Erythroblast (primary cell): ENCODE measurements around the gene RTN4IP1.
"Not testable (repeated sequence)": the region's sequence is repeated elsewhere in the genome, so short reads cannot be mapped to it uniquely, and the experiment has no call there.

Source experiments
- DNase-seq, 2 experiments: peaks; one replicate each; lab custom pipeline; 2025; lab: John Stamatoyannopoulos, UW
- GATA1 ChIP-seq: IDR thresholded peaks from 2 replicates; pipeline ENCODE4 v1.6.1; 2011; ENCODE audit warnings: low read depth, mild to moderate bottlenecking, control low read depth, low read length, moderate library complexity
- POLR2A ChIP-seq: IDR thresholded peaks from 2 replicates; pipeline ENCODE4 v1.6.1; 2011; ENCODE audit warnings: mild to moderate bottlenecking, low read length

Gene RTN4IP1

DNA sequence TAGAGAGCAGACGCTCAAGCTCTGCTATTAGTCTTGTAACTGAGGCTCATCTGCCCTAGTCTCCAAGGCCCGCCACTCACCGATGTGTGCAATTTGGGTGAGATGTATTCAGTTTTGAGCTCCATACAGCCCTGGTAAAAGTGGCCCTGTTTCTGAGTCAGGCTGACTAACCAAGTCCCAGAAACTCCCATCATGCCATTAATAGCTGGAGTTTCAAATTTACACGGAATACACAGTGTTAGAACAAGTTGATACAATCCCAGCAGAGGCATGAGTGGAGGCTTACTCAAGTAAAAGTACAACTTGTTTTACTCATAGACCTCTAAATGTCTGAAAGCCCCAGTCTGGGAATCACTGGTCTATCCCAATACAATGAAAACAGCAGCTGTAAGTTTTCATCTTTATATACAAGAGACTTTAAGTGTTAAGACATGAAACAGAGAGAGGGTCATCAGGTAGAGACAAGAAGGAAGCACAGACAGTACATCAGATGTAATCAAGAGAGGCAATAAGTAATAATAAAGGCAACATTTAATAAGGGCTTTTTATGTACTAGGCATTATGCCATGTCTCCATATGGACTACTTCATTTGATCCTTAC is 42.4 kb downstream of the RTN4IP1 start:
- no peak for TF ChIP-seq POLR2A
- TF ChIP-seq GATA1 = no peak
- DNase-seq = no peak

GRCh38 chr6:106581468-106581867 is 47.8 kb downstream of the RTN4IP1 start:
- no peak for DNase-seq
- no peak for TF ChIP-seq POLR2A
- TF ChIP-seq GATA1 = no peak

- no peak for DNase-seq
These were observed 50.0 kb downstream of the RTN4IP1 start for GRCh38 chr6:106579281-106579680.

DNA sequence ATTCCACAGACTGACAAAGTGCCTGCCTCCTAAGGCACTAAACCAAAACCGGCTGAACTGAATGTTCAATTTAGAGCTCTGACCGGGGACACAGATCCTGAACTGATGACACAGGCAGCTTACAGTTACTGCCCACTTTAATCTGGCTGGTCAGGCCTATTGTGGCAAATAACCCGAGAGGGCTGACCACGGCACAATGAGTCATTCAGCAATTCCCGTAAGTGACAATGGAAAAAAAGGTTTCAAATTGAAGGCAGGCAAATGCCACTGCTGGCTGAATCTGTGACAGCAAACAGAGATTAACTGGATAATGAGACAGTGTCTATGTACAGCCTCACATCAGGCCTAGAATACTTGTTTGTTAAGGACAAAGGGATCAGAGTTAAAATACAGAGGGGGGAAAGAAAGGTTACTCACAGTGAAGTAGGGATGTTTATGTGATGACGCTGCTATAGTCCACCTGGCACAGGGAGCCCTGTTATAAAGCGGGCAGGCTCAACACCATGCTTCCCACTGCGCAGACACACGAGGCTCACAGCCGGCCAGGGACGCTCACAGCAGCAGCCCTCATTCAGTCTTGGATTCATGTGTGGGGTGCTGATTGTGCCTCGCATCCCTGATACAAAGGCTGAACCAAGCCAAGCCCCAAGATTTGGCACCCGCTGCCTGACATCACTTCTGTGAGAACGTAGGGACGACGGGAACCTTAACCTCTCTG is 54.4 kb downstream of the RTN4IP1 start:
- no peak for DNase-seq
- TF ChIP-seq POLR2A = no peak
- TF ChIP-seq GATA1 = no peak

More at GRCh38 chr6:106579281-106579680, 50.0 kb downstream of the RTN4IP1 start:
- no peak for TF ChIP-seq GATA1
- no peak for TF ChIP-seq POLR2A

DNA sequence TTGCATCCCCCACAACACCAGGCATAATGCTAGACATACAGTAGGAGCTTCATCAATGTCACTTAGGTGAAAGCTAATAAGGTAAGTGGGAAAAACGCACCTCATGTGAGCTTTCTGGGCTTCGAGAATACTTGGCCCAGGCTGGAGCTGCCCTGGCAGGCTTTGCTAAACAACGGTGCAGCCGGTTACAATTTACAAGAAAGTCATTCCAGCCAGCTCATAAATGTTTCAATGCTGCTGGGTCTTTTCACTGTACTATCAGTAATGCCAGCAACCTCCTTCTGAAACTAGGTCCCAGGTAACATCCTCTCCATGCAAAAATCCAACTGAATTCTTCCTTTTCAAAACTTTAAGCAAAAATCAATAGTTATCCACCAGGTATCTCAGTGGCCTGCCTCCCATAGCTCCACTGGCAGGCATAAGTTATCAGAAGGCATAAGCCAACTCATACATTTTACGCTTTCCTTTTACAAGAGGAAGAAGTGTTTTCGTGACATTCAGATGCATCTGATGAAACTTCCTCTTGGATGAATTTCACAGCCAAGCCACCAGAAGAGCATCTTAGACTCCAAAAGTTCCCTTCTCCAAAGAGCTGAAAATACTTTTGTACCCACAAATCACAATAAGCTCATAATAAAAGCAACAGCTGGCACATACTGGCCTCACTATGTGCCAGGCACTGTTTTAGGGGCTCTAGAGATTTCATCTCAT is 56.3 kb downstream of the RTN4IP1 start:
- TF ChIP-seq GATA1 (no peak), POLR2A (no peak)
- DNase-seq = no peak

- DNase-seq = no peak
- TF ChIP-seq POLR2A (no peak), GATA1 (no peak)
These were observed 56.9 kb downstream of the RTN4IP1 start for GRCh38 chr6:106572436-106572835.

DNA sequence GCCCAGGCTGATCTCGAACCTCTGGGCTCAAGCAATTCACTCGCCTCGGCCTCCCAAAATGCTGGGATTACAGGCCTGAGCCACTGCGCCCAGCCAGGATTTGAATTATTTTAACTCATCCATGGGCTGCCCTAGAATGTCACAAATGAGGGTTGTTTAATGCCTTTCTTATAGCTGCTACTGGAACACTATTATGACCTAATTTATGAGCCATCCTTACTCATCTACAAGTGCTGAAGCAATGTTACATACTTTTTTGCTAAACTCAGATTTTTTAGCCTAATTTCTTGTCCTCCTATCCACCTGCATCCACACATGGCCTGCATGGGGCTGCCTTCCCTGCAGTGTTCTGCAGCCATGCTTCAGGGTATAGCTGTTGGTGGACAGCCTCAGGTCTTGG is 59.9 kb downstream of the RTN4IP1 start:
- DNase-seq = no peak

GRCh38 chr6:106568530-106568929 is 60.8 kb downstream of the RTN4IP1 start:
- DNase-seq = no peak

More for the DNA sequence above, 59.9 kb downstream of the RTN4IP1 start:
- TF ChIP-seq POLR2A (no peak), GATA1 (no peak)

GRCh38 chr6:106564476-106564875 is 64.8 kb downstream of the RTN4IP1 start:
- no peak for TF ChIP-seq GATA1
- no peak for TF ChIP-seq POLR2A
- DNase-seq = no peak

More at GRCh38 chr6:106568530-106568929, 60.8 kb downstream of the RTN4IP1 start:
- no peak for TF ChIP-seq POLR2A
- TF ChIP-seq GATA1 = no peak

DNA sequence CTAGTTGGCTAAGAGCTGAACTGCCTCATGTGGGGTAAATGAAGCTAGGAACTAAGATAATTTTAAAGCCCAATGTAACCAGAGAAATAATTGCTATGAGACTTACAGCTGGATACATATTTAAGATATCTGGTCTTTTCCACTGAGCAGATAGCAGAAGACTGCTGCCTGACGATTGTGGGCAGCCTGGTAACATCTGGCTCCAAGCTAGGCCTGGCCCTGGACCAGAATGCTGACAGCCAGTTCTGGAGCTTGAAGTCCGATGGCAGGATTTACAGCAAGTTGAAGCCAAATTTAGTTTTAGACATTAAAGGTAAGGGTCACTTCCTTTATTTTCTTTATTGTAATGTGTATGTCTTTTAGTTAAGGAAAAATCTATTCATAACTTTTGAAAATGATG is 65.7 kb downstream of the RTN4IP1 start:
- DNase-seq = no peak
- no peak for TF ChIP-seq POLR2A
- TF ChIP-seq GATA1 = no peak

- no peak for TF ChIP-seq POLR2A
- no peak for TF ChIP-seq GATA1
- no peak for DNase-seq
These were observed 67.5 kb downstream of the RTN4IP1 start for GRCh38 chr6:106561686-106562405.

DNA sequence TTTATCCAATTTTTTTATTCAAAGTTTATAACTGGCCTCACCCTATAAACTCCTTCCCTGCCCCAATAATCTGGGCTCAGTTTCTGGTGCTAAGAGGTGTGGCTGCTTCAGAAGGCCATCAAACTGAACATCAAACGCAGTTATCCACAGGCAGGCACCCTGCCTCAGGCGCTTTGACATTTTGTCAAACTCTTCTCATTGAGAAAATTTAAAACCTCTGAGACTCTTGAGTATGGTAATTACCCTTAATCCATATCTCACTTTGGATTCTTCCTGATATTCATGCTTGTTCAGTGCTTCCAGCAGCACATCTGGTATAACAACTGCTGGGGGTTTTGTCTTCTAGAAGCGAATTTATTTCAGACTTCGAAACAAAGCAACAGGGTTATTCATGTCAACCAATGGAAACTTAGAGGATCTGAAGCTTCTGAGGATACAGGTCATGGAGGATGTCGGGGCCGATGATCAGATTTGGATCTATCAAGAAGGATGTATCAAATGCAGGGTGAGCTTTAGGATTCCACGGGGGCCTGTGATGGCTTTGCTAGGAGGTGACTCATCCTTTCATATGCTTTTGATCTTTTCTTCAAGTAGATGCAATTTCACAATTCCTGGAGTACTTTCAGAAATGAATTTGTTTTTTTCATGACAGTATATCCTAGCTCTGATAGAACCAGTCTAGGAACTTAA is 68.2 kb downstream of the RTN4IP1 start:
- DNase-seq = no peak
- TF ChIP-seq POLR2A (no peak), GATA1 (no peak)

- not testable (repeated sequence) for DNase-seq
These were observed 69.6 kb downstream of the RTN4IP1 start for GRCh38 chr6:106559659-106560058.

- TF ChIP-seq POLR2A (no peak), GATA1 (no peak)
- no peak for DNase-seq
These were observed 70.9 kb downstream of the RTN4IP1 start for GRCh38 chr6:106558364-106558763.
